ENCODE measurements around the gene RANBP3L.

RANBP3L gene

GRCh38 chr5:36242534-36243485 lies 58.9 kb downstream of the RANBP3L start:
- DNase-seq = peak; percentile 43

- peak; percentile 98 for DNase-seq
These were observed 59.8 kb downstream of the RANBP3L start, which contains the start of gene NADK2 for GRCh38 chr5:36241631-36242533. NADK2 (minus strand) TSS chr5:36241925; CDS start chr5:36241798, 127 bp downstream.

GRCh38 chr5:36240779-36241630 lies 60.7 kb downstream of the RANBP3L start:
- peak; percentile 27 for DNase-seq

- no peak for DNase-seq
These were observed 62.1 kb downstream of the RANBP3L start for GRCh38 chr5:36239370-36240293.

- no peak for DNase-seq
These were observed 63.0 kb downstream of the RANBP3L start for GRCh38 chr5:36238502-36239295.

GRCh38 chr5:36237751-36238150 lies 64.0 kb downstream of the RANBP3L start:
- peak; percentile 36 for DNase-seq

- no peak for DNase-seq
These were observed 64.9 kb downstream of the RANBP3L start for GRCh38 chr5:36236801-36237200.

GRCh38 chr5:36232533-36232932 lies 69.2 kb downstream of the RANBP3L start:
- DNase-seq = no peak

GRCh38 chr5:36230151-36230790 lies 71.4 kb downstream of the RANBP3L start:
- no peak for DNase-seq

GRCh38 chr5:36228505-36228904 lies 73.2 kb downstream of the RANBP3L start:
- DNase-seq = no peak

- no peak for DNase-seq
These were observed 74.7 kb downstream of the RANBP3L start for GRCh38 chr5:36227046-36227445.

- no peak for DNase-seq
These were observed 79.1 kb downstream of the RANBP3L start for GRCh38 chr5:36222620-36223019.

- DNase-seq = no peak
These were observed 83.7 kb downstream of the RANBP3L start for GRCh38 chr5:36217988-36218387.

GRCh38 chr5:36217567-36217966 lies 84.1 kb downstream of the RANBP3L start:
- no peak for DNase-seq

- DNase-seq = no peak
These were observed 85.8 kb downstream of the RANBP3L start for GRCh38 chr5:36215910-36216309.

- DNase-seq = no peak
These were observed 87.3 kb downstream of the RANBP3L start for GRCh38 chr5:36214436-36214835.

GRCh38 chr5:36209664-36210063 lies 92.0 kb downstream of the RANBP3L start:
- DNase-seq = no peak

GRCh38 chr5:36208786-36209185 lies 92.9 kb downstream of the RANBP3L start:
- DNase-seq = no peak

GRCh38 chr5:36206913-36207312 lies 94.8 kb downstream of the RANBP3L start:
- no peak for DNase-seq

- DNase-seq = no peak
These were observed 96.4 kb downstream of the RANBP3L start for GRCh38 chr5:36205329-36205728.

Data from NCI-H2171 treated with DMSO at 0.1 percent for 48 hours (cell line).